ENCODE measurements around the gene RAE1. TPM values are rescaled to one million over a fixed set of nuclear protein-coding genes. Genes with fewer than 3 reads are reported as not detected.
A peak's percentile ranks its signal among the peaks of the same experiment; 100 is the strongest.

The RAE1 gene
- total and polyA plus RNA-seq, 12 donors, result 8.8 to 46.9 (median 22.5) TPM

GRCh38 chr20:57425150-57426013 is 74.3 kb downstream of the RAE1 start:
- 52 to 66% (median 57%) methylated on average over 17 of the region's 17 CpGs for WGBS, 4 donors
- intact Hi-C loops (cut with DNase I), result no loop called here
- no peak for DNase-seq
- H3K27ac ChIP-seq, result no peak overlapping the region
- H3K4me3 ChIP-seq, result no peak overlapping the region
- no peaks in the 10 kb centered on the region for H3K36me3 ChIP-seq (replicated peaks in 1 of 2)
- H3K4me1 ChIP-seq (replicated peaks in 1 of 2), result peaks cover 0 to 6% of the 10 kb centered on the region in 2 donors
- TF ChIP-seq POLR2A (IDR thresholded peaks at IDR 0.05), result no peak
- TF ChIP-seq, protein P1, sequence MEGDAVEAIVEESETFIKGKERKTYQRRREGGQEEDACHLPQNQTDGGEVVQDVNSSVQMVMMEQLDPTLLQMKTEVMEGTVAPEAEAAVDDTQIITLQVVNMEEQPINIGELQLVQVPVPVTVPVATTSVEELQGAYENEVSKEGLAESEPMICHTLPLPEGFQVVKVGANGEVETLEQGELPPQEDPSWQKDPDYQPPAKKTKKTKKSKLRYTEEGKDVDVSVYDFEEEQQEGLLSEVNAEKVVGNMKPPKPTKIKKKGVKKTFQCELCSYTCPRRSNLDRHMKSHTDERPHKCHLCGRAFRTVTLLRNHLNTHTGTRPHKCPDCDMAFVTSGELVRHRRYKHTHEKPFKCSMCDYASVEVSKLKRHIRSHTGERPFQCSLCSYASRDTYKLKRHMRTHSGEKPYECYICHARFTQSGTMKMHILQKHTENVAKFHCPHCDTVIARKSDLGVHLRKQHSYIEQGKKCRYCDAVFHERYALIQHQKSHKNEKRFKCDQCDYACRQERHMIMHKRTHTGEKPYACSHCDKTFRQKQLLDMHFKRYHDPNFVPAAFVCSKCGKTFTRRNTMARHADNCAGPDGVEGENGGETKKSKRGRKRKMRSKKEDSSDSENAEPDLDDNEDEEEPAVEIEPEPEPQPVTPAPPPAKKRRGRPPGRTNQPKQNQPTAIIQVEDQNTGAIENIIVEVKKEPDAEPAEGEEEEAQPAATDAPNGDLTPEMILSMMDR (IDR thresholded peaks at IDR 0.05), result no peak
- no peaks in the 10 kb centered on the region for H3K9me3 ChIP-seq (replicated peaks in 1 of 3)
- H3K27me3 ChIP-seq, result no peaks in the 10 kb centered on the region

- no peaks in the 10 kb centered on the region for H3K9me3 ChIP-seq (replicated peaks in 1 of 3)
- no peak overlapping the region for H3K4me3 ChIP-seq
- TF ChIP-seq POLR2A (IDR thresholded peaks at IDR 0.05), result no peak
- TF ChIP-seq, protein P1 (IDR thresholded peaks at IDR 0.05), result no peak
- no peaks in the 10 kb centered on the region for H3K36me3 ChIP-seq (replicated peaks in 1 of 2)
- H3K27me3 ChIP-seq, result no peaks in the 10 kb centered on the region
- intact Hi-C loops (cut with DNase I), result no loop called here
- H3K27ac ChIP-seq, result no peak overlapping the region
- no peak for DNase-seq
- H3K4me1 ChIP-seq (replicated peaks in 1 of 2), result peaks cover 0 to 6% of the 10 kb centered on the region in 2 donors
- WGBS, 4 donors, result 84 to 88% (median 86%) methylated on average over 10 to 13 of the region's 13 CpGs
Measured at GRCh38 chr20:57426271-57426689, 75.2 kb downstream of the RAE1 start.

GRCh38 chr20:57426831-57427230 is 75.8 kb downstream of the RAE1 start:
- Histone ChIP-seq H3K27me3 (no peaks in the 10 kb centered on the region), H3K27ac (no peak overlapping the region), H3K9me3 (replicated peaks in 1 of 3) (no peaks in the 10 kb centered on the region), H3K4me1 (replicated peaks in 1 of 2) (peaks cover 0 to 6% of the 10 kb centered on the region in 2 donors), H3K36me3 (replicated peaks in 1 of 2) (no peaks in the 10 kb centered on the region), H3K4me3 (no peak overlapping the region)
- intact Hi-C loops (cut with DNase I), result no loop called here
- no peak for DNase-seq
- 67 to 86% (median 78%) methylated on average over 3 to 7 of the region's 7 CpGs for WGBS, 4 donors
- no peak for TF ChIP-seq POLR2A (IDR thresholded peaks at IDR 0.05)
- TF ChIP-seq, protein P1 (IDR thresholded peaks at IDR 0.05), result no peak

DNA sequence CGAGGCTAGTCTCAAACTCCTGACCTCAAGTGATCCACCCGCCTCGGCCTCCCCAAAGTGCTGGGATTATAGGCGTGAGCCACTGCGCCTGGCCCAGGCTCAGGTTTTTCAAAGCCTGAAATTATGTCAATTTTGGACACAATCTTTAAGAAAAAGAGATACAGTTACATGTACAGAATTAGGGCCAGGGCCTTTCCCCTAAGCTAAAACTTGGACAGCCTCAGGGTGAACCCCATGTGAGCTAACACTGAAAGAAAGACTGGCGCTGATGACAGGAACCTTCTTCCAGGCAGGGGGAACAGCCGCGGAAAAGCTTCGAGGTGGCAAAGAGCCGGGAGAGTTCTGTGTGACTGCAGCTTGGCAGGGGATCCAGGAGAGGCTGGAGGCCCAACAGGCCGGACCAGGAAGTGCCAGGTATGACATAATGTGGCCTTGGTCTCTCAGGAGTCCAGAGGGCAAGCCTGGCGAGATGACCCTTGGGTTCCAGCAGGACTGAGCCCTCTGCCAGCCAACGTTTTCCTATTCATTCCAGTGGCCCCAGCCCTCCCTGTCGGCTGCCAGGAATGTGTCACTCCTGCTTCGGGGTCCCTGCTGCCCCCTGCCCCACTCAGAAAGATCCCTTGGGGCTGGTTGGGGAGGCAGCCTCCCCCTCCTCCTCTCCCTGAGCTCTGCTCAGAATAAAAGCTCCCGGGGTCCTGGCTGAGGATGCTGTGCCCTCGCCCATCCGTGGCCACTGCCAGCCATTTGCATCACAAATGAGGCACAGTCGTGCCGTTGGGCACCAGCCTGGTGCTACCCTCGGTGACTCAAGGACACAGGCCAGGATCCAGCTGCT is 77.5 kb downstream of the RAE1 start:
- intact Hi-C loops (cut with DNase I), result no loop called here
- DNase-seq, result peak in 6 of 7 donors; percentile 34 to 64 (median 57)
- H3K27ac ChIP-seq, result peak overlapping the region in 1 of 5 donors; percentile 49
- H3K4me1 ChIP-seq (replicated peaks in 1 of 2), result peaks cover 2 to 6% of the 10 kb centered on the region in 2 donors
- 53 to 68% (median 59%) methylated on average over 14 to 21 of the region's 21 CpGs for WGBS, 4 donors
- no peaks in the 10 kb centered on the region for H3K9me3 ChIP-seq (replicated peaks in 1 of 3)
- H3K27me3 ChIP-seq, result no peaks in the 10 kb centered on the region
- H3K4me3 ChIP-seq, result no peak overlapping the region
- H3K36me3 ChIP-seq (replicated peaks in 1 of 2), result no peaks in the 10 kb centered on the region
- TF ChIP-seq POLR2A (IDR thresholded peaks at IDR 0.05), result no peak
- TF ChIP-seq, protein P1 (IDR thresholded peaks at IDR 0.05), result peak in 1 of 6 experiments; percentile 4
